Adrenal gland (tissue), 5 donors: ENCODE results near the gene ATF7.

Experiments used
- POLR2A ChIP-seq, 2 donors: fragments of 450-650 bp; IDR thresholded peaks; one replicate each; pipeline ENCODE4 v1.6.1; 2017; ENCODE audit warnings: antibody characterized with exemption in 2 of 2, mild to moderate bottlenecking in 2 of 2, moderate library complexity in 1 of 2
- TF ChIP-seq, protein P1 (sequence below), 6 experiments: fragments of 450-650 bp in 4 of 6; fragments of 200-600 bp in 2 of 6; sonication (generic) in 1 of 6; IDR thresholded peaks; 1 replicate in 5 of 6; 2 replicates in 1 of 6; pipeline versions ENCODE4 v1.5.1 to v1.8.0; 2016 to 2021; ENCODE audit warnings: antibody characterized with exemption in 6 of 6, mild to moderate bottlenecking in 2 of 6, moderate library complexity in 1 of 6
- donor health status: DM: no; HTN: no; CAD: no.

DNA sequence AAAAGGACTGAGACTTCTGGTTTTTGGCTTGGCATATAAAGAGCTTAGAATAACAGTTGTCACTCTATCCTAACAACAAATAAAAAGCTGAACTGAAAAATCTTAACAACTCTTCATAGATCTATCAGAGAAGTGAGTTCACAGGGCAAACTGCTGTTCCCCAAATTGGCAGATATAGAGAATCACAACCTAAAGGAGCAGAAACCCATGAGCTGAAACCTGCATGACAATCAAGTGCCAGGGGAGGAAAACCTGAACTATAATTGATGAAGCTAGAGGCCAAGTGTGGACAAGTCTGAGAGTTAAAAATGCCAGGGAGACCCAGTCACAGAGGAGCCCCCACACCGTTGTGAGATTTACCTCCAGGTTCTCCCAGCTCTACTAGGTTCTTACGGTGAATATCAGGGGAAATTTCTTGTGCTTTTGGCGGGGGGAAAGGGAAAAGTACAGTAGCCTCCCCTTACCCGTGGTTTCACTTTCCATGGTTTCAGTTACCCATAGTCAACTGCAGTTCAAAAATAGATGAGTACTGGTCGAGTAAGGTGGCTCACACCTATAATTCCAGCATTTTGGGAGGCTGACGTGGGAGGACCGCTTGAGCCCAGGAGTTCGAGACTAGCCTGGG lies 53.9 kb downstream of the ATF7 start:
- TF ChIP-seq, protein P1, sequence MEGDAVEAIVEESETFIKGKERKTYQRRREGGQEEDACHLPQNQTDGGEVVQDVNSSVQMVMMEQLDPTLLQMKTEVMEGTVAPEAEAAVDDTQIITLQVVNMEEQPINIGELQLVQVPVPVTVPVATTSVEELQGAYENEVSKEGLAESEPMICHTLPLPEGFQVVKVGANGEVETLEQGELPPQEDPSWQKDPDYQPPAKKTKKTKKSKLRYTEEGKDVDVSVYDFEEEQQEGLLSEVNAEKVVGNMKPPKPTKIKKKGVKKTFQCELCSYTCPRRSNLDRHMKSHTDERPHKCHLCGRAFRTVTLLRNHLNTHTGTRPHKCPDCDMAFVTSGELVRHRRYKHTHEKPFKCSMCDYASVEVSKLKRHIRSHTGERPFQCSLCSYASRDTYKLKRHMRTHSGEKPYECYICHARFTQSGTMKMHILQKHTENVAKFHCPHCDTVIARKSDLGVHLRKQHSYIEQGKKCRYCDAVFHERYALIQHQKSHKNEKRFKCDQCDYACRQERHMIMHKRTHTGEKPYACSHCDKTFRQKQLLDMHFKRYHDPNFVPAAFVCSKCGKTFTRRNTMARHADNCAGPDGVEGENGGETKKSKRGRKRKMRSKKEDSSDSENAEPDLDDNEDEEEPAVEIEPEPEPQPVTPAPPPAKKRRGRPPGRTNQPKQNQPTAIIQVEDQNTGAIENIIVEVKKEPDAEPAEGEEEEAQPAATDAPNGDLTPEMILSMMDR (IDR thresholded peaks at IDR 0.05), result no peak
- TF ChIP-seq POLR2A (IDR thresholded peaks at IDR 0.05), result no peak
